Uterus (tissue), 2 donors: ENCODE data around the gene SLIT3.

Experiments
- CTCF ChIP-seq, 4 experiments: fragments of 200-600 bp in 2 of 4; fragments of 450-650 bp in 2 of 4; sonication (generic) in 2 of 4; IDR thresholded peaks; one replicate each; pipeline ENCODE4 v1.5.1; 2016 to 2019; ENCODE audit warnings: antibody characterized with exemption in 4 of 4, mild to moderate bottlenecking in 2 of 4, moderate library complexity in 1 of 4
- POLR2A ChIP-seq, 2 donors: fragments of 450-650 bp; IDR thresholded peaks; one replicate each; pipeline ENCODE4 v1.6.1; 2016; ENCODE audit warnings: antibody characterized with exemption in 2 of 2, mild to moderate bottlenecking in 1 of 2, moderate library complexity in 1 of 2

DNA sequence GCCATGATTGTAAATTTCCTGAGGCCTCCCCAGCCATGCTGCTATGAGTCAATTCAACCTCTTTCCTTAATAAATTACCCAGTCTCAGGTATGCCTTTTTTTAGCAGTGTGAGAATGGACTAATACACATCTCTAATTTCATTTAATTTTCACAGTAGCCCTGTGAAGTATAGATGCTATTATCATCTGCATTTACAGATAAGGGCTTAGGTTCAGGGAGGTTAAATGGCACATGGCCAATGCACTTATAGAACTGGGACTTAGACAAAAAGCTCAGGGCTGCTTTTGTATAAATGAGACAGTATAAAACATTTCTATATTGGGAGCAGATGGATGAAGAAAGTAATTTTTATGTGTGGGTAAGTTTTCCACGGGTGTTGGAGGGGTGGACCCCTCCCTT is 658.9 kb downstream of the SLIT3 start:
- TF ChIP-seq POLR2A (IDR thresholded peaks at IDR 0.05) (no peak), CTCF (IDR thresholded peaks at IDR 0.05) (no peak)
